HepG2 (cell line): Measurements from ENCODE around the gene CHCHD3.

ENCODE experiments used
- DNMT1 ChIP-seq: sonication (generic); formaldehyde crosslinking; IDR thresholded peaks from 2 replicates; pipeline ENCODE4 v1.5.1; 2020; ENCODE audit warnings: mild to moderate bottlenecking, missing genetic modification reagents
- KAT7 ChIP-seq: IDR thresholded peaks from 2 replicates; pipeline ENCODE4 v1.6.1; 2018; ENCODE audit warnings: borderline replicate concordance, missing compliant biosample characterization
- REPIN1 ChIP-seq: sonication (generic); formaldehyde crosslinking; IDR thresholded peaks from 2 replicates; pipeline ENCODE4 v1.8.0; 2022; ENCODE audit warnings: missing genetic modification reagents, low read depth, mild to moderate bottlenecking, borderline replicate concordance
- SALL2 ChIP-seq: sonication (generic); formaldehyde crosslinking; IDR thresholded peaks from 2 replicates; pipeline ENCODE4 v1.8.1; 2023; ENCODE audit warnings: mild to moderate bottlenecking, missing genetic modification reagents, inconsistent platforms
- TF ChIP-seq, protein P1 (sequence below): sonication (generic); formaldehyde crosslinking; IDR thresholded peaks from 2 replicates; pipeline ENCODE4 v1.5.1; 2020; ENCODE audit warnings: missing genetic modification reagents, mild to moderate bottlenecking, borderline replicate concordance
- TF ChIP-seq, protein P2 (sequence below): sonication (generic); formaldehyde crosslinking; IDR thresholded peaks from 2 replicates; pipeline ENCODE4 v1.4.0; 2020; ENCODE audit warnings: missing genetic modification reagents, borderline replicate concordance
- TF ChIP-seq, protein P3 (sequence below), 2 experiments: sonication (generic) in 1 of 2; formaldehyde crosslinking in 1 of 2; IDR thresholded peaks; 2 replicates each; pipeline versions ENCODE4 v1.4.0 to v1.6.1; 2018 to 2020; ENCODE audit warnings: missing genetic modification reagents in 2 of 2, borderline replicate concordance in 1 of 2, low read depth in 1 of 2, mild to moderate bottlenecking in 1 of 2, missing biosample characterization in 1 of 2

DNA sequence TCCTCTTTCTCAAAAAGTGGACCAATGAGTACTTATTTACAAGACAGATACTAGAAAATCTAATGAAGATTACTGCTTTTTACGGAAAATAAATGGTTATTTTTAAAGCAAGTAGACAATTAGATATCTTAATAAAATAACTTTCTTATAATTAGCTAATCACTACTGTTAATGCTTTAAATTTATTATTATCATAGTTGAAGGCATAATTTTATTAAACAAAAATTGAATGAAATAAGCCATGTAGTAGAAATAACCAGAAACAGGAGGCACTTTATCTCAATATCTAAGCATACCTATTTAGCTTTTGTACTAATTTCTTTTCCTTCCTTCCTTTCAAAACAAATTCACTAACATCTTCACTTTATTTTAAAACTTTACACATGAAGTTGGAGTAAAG, 134.9 kb downstream of the CHCHD3 start:
- TF ChIP-seq, protein P1, sequence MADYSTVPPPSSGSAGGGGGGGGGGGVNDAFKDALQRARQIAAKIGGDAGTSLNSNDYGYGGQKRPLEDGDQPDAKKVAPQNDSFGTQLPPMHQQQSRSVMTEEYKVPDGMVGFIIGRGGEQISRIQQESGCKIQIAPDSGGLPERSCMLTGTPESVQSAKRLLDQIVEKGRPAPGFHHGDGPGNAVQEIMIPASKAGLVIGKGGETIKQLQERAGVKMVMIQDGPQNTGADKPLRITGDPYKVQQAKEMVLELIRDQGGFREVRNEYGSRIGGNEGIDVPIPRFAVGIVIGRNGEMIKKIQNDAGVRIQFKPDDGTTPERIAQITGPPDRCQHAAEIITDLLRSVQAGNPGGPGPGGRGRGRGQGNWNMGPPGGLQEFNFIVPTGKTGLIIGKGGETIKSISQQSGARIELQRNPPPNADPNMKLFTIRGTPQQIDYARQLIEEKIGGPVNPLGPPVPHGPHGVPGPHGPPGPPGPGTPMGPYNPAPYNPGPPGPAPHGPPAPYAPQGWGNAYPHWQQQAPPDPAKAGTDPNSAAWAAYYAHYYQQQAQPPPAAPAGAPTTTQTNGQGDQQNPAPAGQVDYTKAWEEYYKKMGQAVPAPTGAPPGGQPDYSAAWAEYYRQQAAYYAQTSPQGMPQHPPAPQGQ, result no peak
- TF ChIP-seq, protein P2, sequence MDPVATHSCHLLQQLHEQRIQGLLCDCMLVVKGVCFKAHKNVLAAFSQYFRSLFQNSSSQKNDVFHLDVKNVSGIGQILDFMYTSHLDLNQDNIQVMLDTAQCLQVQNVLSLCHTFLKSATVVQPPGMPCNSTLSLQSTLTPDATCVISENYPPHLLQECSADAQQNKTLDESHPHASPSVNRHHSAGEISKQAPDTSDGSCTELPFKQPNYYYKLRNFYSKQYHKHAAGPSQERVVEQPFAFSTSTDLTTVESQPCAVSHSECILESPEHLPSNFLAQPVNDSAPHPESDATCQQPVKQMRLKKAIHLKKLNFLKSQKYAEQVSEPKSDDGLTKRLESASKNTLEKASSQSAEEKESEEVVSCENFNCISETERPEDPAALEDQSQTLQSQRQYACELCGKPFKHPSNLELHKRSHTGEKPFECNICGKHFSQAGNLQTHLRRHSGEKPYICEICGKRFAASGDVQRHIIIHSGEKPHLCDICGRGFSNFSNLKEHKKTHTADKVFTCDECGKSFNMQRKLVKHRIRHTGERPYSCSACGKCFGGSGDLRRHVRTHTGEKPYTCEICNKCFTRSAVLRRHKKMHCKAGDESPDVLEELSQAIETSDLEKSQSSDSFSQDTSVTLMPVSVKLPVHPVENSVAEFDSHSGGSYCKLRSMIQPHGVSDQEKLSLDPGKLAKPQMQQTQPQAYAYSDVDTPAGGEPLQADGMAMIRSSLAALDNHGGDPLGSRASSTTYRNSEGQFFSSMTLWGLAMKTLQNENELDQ (CRISPR knock-in tag), result no peak
- TF ChIP-seq KAT7 (no peak), SALL2 (CRISPR knock-in tag) (no peak), REPIN1 (CRISPR knock-in tag) (no peak), DNMT1 (no peak)
- TF ChIP-seq, protein P3, sequence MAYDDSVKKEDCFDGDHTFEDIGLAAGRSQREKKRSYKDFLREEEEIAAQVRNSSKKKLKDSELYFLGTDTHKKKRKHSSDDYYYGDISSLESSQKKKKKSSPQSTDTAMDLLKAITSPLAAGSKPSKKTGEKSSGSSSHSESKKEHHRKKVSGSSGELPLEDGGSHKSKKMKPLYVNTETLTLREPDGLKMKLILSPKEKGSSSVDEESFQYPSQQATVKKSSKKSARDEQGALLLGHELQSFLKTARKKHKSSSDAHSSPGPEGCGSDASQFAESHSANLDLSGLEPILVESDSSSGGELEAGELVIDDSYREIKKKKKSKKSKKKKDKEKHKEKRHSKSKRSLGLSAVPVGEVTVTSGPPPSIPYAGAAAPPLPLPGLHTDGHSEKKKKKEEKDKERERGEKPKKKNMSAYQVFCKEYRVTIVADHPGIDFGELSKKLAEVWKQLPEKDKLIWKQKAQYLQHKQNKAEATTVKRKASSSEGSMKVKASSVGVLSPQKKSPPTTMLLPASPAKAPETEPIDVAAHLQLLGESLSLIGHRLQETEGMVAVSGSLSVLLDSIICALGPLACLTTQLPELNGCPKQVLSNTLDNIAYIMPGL (CRISPR knock-in tag; IDR thresholded peaks at IDR 0.05; ENCODE audit: borderline replicate concordance in 1 of 2, low read depth in 1 of 2), result no peak
